Endometrium (tissue), 2 donors: ENCODE data around the gene PPP1R14C.

Source experiments
- FAIRE-seq: peaks from 2 replicates; lab custom pipeline; 2012; peaks lifted over from hg19 to GRCh38; lab: Jason Lieb, UNC
- donor health status: control.
- donor health status: control.

The PPP1R14C gene

DNA sequence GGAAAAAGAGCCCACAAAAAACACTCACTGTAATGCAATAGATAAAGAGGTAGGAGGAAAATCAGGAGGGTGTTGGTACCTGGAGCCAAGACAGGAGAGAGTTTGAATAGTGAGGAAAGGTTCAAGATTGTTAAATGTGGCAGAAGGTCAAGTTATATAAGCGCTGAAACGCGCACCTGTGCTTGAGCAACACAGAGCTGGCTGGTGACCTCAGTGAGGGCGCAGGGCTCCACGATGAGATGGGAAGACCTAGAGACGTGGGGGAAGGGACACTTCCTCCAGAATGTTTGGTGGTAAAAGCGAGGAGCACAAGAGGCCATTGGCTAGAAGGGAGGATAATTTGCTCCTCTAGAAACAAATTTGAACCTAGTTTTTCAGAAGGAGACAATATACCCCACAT lies 4.2 kb upstream of the PPP1R14C start:
- no peak for FAIRE-seq

DNA sequence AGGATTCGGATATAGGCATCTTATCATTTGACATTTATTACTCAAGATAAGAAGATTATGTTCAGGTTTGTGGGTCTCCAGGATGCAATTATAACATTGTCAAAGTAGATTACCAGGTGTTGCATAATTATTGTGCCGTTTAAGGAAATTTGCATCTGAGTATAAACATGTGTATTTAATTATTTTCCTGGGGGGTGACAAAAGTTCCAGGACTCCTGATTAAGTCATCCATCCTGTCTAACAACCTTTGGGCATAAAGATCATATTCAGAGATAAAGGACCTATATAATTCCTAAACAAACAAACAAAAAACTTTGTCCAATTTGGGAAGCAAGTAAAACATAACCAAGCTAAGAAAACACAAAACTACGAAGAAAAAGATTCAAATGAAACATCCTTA lies 3.3 kb upstream of the PPP1R14C start:
- FAIRE-seq, result no peak

DNA sequence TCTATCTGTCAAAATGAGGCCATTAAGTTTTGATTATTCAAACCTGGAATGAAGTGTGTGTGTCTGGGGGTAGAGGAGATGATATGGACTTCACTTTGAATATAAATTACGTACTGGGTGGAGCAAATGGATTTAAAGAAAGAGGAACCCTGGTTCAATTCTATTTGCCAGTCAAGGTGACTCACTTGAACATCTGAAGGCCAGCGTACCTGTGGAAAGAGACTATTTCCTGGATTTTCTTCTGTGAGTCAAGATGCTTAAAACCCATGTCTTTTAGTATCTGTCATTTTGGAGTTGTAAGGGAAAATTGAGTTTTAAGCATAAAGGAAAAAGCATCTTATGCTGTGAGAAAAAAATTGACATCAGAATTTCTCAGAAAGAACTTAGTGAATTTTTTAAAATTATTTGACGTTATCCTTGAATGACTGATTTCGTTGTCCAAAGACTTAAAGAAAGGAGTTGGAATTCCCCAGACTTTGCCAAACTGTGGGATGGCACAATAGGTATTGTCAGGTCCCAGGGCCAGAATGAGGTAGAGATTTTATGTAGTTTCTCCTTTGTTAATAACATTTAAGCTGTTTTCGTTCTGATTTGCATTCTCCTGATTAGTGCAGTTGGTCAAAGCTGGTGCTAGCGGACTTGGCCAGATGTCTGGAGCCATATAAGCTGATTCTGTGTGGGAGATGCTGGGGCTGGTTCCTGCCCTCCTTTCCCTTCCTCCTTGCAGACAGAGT lies 2.4 kb upstream of the PPP1R14C start:
- FAIRE-seq, result no peak

DNA sequence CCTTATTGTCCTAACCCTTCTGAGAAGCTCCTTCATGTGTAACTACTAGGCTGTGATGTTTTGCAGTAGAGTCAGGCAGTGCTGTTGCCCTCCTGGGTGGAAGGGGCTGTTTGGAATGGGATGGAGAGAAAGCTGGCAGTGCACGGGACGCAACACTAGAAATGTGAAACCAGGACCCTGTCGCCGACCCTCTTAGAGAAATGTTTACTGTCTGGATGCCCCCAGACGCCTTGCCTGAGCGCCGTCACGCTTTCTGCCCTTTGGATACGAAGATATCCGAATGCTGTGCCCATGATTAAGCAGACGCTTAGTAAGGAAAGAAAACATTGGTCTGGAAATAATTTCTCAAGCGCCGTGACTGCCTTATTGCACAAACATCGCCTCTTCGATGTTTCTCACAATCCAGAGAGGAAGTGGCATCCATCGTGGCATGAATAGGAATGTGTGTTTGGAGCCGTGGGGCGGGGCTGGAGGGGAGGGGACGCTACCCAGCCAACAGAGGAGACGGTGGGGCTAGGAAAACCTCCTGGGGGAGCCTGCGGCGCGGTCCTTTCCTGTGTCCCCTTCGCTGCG lies 661 bp upstream of the PPP1R14C start:
- no peak for FAIRE-seq

DNA sequence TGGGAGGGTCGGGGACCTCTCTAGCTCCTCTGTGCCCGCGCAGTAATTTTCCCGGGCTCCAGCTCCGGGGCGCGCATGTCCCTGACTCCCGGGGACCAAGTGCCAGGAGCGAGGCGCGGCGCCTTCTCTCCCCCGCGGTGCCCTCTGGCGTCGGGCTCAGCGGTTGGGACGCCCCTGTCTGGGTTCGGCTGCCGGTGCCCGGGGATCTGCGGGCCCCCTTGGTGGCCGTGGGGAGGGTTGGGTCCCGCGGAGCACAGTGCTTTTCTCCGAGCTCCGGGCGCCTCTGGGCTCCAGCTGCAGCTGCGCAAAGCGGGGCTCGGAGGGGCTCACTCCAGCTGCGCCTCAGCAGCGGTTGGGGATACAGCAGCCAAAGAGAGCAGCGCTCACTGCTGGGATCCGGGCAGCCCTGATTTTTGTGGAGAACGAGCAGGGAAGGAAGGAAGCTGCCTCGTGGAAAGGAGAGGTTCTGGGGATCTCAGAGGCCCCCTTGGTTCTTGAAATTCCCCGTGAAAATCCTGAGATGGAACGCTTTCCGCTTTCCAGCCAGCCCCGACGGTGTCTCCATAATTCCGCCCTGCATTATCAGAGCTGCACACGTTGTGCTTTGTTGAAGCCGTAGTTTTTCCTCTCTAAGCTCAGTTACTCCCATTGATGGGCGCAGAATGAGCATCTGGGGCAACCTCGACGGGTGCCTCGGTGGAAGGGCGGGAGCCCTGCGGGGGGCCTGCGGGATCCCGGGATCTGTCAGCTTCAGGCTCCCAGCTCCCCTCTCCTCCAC lies 861 bp downstream of the PPP1R14C start:
- no peak for FAIRE-seq

DNA sequence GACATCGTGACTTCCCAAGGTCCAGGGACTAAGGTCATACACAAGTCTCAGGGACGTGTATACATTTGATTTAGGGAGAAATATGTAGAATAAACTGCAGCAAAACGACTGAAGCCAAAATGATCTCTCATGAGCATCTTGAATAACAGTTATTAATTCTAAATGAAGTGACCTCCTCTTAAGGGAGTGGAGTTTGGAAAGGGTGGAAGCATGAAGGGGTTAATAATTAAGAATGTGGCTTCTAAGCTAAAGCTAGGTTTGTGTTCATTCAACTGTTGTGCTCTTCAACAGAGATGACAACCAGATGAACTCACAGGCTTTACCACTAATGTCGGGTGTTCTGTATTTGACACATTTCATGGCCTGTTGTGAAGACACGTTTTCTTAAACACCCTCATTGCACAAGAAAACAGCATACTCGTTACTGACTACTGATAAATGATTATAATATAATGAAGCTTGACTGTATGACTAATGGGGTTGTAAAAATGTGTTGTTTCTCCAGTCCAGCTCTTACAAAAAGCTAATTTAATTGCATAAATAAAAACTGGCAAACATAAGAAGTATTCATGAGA lies 1.5 kb downstream of the PPP1R14C start:
- no peak for FAIRE-seq

DNA sequence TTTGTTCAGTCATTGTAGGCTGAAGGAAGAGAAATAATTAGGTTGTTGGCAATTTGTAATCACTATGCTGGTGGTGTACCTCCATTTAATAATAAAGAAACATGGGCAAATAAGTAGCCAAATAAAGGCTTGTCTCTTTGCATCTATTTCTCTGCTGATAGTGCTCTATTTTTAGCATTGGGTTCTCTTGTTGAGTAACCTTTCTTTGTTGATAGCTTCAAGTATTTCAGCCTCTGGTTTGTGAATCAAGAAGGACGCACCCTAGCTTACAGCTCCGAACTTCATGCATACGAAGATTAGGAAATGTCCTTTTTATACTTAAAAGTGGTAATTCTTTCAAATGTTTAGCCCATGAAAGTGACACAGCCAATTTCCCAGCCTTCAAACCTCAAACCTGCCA lies 2.6 kb downstream of the PPP1R14C start:
- FAIRE-seq, result no peak

DNA sequence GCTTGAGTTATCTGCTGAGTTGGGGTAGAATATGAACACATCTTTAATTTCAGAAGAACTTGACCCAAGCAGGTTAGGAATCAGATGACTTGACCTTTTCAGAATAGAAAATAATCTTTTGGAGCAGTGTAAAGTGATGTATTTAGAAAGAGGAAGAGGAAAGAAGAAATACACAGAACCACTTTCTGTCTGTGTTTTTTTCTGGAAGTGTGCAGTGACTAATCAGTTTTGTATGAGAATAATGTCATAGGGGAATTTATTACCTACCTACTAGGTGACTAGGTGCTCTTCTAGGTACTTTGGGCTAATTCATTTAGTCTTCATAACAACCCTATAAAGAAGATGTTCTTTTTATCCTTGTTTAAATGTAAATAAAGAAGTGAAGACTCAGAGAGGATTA lies 3.0 kb downstream of the PPP1R14C start:
- no peak for FAIRE-seq

DNA sequence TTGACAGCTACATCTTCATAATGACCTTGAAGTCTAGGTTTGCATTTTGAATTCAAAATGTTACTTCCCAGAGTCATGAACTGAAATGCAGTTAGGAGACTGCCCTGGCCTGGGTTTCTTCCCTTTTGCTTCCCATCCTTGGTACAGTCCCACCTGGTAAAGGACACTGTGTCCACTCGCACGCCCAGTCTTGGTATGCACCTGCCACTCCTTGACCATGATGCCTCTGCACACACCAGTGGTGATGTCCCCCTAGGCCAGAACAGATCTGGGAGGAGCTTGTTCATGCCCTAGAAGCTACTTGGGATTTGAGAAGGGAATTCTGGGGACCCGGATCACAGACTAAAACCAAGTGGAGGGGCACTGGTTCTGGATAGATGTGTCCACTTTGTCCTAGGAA lies 3.6 kb downstream of the PPP1R14C start:
- FAIRE-seq, result no peak

DNA sequence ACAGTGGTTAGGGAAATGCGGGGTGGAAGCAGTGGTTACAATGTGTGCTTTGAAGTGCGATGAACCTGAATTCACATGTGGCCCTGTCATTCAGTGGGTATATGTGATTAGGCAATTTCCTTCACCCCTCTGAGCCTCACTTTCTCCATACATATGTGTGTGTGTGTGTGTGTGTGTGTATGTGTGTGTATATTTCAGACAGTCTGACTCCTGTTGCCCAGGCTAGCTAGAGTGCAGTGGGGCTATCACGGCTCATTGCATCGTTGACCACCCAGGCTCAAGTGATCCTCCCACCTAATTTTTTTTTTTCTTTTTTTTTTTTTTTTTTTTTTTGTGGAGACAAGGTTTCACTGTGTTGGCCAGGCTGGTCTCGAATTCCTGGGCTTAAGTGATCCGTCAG lies 6.3 kb downstream of the PPP1R14C start:
- FAIRE-seq, result no peak

DNA sequence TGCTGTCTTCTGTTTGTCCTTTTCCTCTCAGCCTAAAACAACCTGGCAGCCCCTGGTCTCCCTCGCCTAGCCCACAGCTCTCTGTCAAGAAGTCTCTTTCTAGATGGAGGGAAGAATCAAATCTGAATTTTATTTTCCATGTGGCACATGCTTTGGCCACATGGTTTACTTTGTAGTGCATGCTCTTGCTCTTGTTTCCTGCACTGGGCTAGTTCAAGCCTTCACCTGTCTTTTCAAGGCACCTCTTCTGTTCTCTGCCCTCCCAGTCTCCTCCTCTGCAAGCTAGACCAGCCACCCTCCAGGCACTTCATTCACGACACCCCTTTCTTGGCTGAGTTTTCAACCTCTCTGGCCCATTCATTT lies 7.6 kb downstream of the PPP1R14C start:
- FAIRE-seq, result no peak

DNA sequence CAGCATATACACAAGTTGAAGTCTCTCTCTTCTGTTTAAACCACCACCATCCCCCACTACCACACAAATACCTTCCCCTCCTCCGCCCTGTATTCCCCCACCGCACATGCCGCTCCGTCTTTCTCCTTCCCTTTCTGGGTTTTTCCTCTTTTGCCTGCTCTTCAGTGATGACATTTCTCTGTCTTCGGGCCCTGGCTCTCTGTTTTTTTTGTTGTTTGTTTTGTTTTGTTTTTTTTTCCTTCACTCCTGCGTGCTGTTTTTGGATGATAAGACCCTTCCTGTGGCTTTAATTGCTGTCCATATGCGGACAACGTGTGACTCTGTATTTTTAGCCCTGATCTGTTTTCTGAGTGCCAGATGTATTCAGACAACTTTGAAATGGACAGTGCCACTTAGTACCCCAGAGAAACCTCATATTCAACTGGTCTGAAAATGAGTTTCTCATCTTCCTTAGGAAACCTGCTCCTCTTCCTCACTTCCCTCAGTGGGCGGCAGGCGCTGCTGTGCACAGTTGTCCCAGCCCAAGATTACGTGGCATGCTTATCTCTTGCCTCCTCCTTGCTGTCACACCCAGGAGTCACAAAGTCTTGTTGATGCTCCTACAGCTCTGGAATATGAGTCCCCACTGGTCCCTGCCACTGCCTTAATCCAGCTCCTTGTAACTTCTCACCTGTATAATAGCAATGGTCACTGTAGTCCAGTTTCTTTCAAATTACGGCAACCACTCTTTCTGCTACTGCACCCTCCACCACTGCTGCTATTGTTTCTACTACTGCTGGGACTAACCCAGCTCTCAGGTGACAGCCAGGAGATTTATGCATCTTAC lies 8.2 kb downstream of the PPP1R14C start:
- FAIRE-seq, result no peak

DNA sequence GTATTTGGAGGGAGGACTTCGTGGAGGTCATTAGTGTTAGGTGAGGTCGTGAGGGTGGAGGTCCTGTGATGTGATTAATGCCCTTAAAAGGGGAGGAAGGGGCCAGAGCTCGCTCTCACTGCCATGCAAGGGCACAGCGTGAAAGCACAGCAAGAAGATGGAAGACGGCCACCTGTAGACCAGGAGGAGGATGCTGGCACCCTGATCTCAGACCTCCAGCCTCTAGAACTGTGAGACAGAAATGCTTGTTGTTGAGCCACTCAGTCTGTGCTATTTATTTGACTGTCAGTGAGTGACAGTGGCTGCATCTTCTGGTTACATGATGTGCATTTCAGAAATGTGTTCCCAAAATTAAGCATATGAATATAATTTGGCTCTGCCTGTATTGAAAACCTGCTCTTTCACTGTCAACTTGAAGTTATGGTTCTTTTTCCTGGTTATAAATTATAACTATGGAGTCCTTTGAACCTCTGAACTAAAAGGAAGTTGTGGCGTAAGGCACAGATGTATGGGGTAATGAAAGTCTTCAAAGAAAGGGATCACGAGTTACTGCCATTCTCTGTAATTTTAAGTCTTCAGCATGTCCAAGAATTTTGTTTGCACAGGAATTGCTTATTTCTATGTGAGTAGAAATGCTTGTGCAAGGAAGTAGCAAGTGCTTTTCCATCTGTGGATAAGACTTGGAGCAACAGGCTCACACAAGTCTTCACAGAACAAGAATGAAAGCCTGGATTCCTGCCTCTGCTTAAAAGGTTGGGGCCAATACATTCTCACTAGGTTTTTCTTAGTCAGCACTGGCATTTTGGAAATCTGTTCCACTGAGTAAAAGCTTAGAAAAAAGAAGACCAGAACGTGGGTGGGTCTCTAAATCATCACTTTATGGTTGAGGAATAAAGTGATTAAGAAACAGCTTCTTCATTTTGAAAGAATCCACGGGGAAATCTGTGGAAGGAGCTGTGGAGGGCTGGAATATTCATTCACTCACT lies 10.3 kb downstream of the PPP1R14C start:
- no peak for FAIRE-seq

DNA sequence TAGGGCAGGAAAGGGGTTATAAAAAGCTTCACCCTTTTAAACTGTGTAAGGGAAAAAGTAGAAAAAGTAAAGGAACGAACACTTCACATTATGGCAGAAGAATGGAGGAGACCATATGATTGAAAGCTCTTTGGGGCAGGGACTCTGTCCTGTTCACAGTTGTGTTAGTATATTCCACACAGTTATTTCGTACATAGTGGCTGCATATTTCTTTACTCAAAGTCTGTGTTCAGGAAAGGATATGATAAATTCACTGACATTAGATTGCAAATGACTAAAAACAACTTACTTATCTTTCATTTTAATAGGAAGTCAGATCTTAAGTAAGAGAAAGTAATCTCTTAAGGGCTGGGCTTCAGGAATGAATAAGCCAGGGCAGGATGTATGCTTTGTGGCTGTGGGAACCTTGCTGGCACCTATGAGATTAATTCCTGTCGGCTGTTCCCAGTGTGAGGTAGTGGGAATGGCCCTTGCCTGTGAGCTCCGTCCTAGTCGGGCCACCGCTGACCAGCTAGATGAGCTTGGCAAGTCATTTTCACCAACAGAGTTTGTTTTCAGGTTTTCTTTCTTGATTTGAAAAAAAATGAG lies 11.2 kb downstream of the PPP1R14C start:
- no peak for FAIRE-seq

DNA sequence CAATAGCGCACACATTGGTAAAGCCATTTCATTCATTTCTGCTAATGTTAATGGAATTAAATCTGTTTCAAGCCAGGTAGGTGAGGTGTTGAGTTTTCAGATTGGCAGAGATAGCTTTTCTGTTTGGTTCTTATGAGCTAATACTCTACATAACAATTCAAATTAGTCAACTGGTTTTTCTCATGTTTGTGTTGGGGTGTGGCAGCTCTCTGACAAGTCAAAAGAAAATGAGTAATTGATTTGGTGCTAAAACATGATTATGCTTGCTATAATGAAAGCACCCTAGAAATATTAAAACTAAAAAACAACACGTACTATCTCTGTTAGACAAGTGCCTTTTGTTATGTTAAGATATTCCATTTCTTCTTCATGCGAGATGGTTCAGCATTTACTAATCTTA lies 13.6 kb downstream of the PPP1R14C start:
- FAIRE-seq, result no peak

DNA sequence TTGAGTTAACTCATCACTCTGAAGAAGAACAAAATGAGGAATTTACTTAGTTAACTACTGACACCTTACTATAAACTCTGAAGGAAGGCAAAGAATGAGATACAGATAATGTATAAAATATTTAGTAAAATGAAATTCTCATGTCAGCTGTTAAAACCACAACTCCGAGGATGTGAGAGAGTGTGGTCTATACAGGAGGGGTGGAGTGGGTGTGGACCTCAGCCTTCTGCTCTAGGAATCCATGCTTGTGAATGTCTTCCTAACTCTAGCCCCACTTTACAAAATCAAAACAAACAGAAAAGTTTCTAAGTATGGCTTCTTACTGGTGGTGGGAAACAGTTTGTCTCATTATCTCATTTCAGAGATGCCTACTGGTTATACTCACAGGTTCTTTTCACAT lies 14.2 kb downstream of the PPP1R14C start:
- no peak for FAIRE-seq

DNA sequence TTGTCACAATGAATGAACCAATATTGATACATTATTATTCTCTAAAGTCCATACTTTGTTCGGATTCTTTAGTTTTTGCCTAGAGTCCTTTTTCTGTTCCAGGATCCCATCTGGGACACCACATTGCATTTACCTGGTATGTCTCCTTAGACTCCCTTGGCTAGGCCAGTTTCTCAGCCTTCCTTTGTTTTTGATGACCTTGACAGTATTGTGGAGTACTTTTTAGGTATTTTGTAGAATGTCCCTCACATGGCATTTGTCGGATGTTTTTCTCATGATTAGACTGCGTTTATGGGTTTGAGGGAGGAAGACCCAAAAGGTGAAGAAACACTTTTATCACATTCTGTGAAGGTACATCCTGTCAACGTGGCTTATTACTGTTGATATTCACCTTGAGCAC lies 16.9 kb downstream of the PPP1R14C start:
- FAIRE-seq, result no peak

DNA sequence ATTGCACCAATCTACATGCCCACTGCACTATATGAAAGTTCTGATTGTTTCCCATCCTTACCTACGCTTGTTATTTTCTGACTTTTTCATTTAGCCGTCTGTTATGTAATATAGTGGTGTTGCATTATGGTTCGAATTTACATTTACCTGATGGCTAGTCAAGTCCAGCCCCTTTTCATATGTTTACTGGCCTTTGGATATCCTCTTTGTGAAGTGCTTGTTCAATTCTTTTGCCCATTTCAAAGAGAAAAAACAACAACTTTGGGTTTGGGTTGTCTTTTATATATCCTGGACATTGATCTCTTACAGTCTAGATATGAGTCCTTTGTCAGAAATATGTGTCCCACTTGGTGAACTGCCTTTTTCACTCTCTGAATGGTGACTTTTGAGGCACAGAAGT lies 21.1 kb downstream of the PPP1R14C start:
- FAIRE-seq, result no peak

DNA sequence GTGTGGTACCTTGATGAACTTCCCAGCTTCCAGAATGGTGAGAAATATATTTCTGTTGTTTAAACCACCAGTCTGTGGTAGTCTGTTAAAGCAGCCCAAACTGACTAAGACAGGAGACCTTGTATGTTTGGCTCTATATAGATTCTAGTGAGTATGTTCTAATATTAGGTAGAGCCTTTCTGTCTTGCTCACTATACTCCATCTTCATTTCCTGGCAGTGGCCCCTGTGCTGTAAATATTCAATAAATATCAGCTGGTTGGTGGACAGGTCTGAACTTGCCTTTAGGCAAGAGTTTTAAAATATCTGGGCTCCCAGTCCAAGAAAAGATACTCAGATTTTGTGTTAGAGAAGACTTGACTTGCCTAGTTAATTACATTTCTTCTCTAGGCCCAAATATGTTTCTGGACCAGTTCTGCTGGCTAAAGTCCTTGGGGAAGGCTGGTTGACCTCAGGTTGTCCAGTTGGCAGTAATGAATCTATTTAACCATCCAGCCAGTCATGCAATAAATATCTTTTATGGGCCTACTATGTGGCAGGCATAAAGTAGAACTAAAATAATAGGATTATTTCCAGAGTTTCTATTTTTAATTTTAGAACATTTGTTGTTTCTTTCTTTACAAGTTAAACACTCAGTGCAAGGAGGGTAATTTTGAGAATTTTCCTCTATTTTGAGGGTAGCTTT lies 22.3 kb downstream of the PPP1R14C start:
- FAIRE-seq, result no peak

DNA sequence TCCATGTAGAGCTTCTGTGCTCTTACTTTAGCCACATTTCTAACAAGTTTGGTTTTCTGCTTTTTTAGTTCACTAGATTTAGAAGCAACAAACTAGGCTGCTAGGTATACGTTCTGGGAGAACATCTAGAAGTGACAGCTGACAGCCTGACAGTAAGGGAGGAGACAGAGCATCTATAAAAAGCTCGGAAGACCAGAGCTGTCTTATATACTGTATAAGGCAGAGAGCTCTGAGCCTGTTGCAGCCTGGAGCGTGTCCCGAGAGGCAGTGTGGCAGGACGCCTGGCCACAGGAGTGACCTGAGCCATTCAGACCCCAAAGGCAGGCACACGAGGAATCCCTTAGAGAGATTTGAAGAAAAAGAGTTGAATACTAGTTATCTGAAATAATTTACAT lies 24.6 kb downstream of the PPP1R14C start:
- FAIRE-seq, result no peak
